DMS79 treated with DMSO at 0.1 percent for 48 hours (cell line): Measurements from ENCODE around the gene SLC4A7.
"Not testable (repeated sequence)": the region's sequence is repeated elsewhere in the genome, so short reads cannot be mapped to it uniquely, and the experiment has no call there.

Experiments used
- DNase-seq: peaks from one replicate; lab custom pipeline; 2025; lab: John Stamatoyannopoulos, UW

SLC4A7 gene

DNA sequence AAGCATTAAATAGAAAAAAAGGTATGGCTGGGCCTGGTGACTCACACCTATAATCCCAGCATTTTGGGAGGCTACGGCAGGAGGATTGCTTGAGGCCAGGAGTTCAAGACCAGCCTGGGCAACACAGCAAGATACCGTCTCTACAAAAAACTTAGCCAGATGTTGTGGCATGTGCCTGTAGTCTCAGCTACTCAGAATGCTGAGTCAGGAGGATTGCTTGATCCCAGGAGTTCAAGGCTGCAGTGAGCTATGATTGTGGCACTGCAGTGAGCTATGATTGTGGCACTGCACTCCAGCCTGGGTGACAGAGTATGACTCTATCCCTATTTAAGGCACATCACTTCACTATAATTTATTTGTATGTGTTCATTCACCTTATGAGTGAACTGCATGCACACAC is 54.3 kb downstream of the SLC4A7 start:
- no peak for DNase-seq

DNA sequence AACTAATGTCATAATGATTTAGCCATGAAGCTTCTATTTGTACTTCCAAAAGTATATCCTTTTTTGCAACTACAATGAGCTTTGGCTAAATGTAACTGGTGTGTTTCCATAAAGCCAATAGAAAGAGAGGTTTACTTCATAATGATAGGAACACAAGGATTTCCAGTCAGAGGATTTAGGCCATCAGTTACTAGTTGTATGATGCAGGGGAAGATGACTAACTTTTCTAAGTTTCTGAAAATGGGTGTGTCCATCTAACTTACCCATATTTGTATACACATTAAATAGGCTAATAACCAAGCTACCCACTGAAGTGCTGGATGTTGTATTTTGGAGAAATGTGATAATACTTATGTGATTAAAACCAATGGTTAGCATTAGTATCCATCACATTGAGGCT is 55.7 kb downstream of the SLC4A7 start:
- DNase-seq, result no peak

DNA sequence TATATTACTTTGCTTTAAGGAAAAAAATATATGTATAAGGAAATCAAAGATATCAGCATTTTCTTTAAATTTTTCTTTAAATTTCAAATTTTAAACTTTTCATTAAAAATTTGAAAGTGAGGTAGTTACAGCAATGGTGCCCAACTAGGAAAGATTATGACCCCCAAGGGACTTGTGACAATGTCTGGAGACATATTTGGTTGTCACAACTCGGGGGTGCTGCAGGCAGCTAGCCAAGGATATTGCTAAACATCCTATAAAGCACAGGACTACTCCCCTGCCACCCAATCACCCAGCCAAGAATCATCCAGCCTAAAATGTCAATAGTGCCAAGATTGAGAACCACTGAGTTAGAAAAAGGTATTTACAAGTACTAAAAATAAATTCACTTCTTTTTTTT is 57.3 kb downstream of the SLC4A7 start:
- DNase-seq, result no peak

DNA sequence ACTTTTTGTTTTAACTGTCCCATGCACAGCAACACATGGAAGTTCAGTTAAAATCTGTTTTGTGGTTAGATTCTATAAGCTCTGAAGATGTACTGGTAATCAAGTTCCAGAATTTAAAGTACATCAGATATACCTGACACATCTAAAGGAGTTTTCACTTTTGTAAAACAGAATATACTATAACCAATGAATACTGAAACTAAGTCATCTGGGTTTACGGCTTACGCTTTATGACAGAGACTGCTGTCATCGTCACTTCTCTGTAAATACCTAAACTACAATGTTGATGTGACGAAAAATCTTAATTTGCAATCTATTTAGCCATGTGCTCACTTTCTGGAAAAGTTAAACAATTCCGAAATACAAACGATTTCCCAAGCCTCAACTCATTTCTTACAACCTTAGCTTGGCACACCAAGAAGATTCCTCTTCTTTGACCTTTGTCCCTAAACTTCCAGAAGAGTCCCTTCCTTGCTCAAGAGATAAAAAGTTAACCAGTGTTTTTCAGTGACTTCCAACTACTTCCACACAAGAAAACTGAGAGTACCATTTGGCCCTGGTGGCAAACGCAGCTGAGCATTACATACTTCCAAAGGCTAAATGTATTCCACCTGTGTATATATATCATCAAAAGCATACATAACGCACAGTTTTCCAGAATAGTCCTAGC is 58.2 kb downstream of the SLC4A7 start:
- DNase-seq, result no peak

DNA sequence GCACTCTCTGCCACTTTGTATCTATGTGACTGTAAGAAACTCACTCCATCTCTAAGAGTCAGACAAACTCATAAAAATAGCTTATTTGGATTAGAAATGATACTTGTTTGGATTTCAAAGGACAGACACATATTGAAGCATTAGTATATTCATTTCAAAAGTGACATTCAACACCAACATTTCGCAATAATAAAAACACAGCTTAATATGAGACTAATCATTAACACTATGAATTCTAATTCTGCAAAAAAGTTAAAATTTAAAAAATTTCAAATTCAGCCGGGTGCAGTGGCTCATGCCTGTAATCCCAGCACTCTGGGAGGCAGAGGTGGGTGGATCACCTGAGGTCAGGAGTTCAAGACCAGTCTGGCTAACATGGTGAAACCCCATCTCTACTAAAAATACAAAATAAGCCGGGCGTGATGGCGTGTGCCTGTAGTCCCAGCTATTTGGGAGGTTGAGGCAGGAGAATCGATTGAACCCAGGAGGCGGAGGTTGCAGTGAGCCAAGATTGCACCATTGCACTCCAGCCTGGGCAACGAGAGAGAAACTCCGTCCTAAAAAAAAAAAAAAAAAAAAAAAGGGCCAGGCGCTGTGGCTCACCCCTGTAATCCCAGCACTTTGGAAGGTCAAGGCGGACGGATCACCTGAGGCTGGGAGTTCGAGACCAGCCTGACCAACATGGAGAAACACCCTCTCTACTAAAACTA is 59.2 kb downstream of the SLC4A7 start:
- not testable (repeated sequence) for DNase-seq

DNA sequence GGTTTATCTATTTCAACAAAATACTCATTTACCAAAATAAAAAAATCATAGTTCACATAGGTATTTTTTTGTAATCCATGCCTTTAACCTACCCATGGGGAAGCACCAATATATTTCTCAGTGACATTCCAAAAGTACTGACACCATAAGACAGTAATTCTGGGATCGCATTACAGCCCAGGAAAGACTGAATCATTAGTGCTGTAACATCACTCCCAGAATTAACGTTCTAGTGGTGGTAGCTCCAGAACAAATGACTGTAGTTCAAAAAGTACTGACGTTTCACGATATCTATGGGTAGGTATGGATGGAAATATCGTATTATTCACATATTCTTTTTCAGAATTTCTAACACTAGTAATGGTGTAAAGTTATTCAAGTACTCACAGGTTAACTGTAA is 60.7 kb downstream of the SLC4A7 start:
- no peak for DNase-seq

DNA sequence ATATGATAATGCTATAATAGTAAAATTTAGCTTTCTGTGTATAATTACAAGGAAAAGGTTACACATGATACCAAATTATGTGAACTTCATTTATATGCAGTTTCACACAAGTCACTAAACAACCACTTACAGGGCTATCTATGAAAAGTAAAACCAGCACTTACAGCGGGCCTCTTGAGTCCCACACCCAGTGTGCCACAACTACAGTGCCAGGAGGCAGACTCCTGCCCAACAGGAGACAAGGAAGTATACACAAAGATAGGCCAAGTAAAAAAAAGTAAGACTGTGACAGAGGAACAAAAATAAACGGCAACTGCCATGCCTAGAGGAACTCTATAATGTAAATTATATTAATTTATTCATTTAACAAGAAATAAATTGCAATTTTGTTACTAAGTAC is 61.6 kb downstream of the SLC4A7 start:
- no peak for DNase-seq

DNA sequence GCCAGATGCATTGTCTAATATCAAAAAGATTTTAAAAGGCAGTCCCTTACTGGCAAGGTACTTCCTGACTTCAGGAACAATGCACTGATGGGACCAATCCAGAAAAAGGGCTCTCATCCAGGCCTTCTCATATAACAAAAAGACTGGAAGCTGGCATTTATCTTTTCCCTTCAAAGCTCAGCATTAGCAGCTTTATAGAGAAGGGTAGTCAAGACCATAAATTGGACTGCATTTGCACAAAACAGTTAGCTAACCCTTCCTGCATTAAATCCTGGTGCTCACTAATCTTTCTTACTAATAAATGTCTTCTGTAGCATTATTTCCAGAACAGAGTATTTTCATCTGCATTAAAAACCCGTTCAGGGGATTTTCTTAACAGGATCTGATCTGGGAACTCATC is 69.0 kb downstream of the SLC4A7 start:
- no peak for DNase-seq

DNA sequence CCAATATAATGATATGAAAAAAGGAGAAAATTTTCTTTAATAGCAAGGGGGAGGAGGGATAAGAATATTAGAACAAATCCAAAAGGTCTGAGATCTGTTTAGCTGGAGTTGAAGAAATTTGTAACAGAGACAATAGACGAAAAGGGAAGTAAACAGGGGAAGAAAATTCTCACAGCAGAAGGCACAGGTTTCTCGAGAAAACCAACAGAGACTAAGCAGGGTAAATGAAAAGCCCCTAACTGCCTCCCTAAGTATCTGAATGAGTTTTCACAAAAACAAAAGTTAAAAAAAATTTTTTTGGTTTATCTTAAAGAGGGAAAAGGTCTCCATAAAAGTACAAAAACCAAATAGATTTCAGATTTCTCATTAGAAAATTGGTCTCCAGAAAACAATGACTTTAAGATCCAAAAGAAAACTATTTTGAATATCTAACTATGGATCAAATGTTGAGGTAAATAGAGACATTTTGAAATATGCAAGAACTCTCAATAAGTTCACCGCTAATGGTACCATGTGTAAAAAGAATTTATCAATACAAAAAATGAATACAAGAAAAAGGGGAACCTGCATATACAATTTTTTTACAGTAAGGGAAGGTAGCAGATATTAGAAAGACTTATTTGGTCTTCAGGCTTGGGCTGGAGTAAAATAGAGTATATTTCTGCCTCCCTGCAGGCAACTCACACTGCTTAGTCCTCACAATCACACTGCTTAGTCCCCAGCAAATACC is 91.1 kb downstream of the SLC4A7 start:
- no peak for DNase-seq

DNA sequence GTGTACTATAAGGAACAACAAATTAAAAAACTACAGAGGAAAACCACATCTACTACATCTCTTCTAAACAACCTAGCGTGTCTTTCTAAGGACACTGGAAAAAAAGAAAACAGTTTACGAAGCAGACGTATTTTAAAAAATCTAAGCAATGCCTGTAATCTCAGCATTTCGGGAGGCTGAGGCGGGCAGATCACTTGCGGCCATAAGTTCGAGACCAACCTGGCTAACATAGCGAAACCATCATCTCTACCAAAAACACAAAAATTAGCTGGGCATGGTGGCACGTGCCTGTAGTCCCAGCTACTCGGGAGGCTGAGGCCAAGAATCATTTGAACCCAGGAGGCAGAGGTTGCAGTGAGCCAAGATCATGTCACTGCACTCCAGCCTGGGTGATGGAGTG is 91.8 kb downstream of the SLC4A7 start:
- DNase-seq, result not testable (repeated sequence)

DNA sequence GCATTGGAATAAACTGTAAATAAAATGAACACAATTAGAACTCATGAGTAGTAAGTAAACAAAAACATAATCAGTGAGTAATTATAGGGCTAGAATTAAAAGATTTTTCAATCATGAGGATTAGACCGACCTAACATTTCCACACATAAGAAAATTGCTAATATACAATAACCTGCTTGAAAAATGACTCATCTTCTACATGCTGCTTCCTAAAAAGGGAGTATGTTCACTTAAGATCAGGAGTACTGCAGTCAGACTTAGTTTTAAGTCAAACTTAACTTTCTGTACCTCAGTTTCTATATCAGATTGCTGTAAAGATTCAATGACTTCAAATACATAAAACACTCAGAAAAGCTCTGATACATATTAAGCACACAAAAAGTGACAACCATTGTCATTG is 92.4 kb downstream of the SLC4A7 start:
- no peak for DNase-seq

DNA sequence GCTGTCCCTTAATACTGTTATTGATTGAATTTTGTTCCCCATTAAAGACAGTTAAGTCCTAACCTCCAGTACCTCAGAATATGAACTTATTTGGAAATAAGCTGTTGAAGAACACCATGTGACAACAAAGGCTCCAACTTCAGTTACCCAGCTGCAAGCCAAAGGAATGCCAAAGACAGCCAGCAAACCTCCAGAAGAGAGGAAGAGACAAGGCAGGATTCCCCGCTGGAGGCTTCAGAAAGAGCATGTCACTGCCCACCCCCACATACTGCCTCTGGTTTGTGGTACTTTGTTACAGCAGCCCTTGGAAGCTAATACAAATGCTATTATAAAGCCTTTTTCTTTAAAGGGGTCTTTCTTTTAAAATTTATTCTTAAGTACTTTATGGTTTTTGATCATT is 96.6 kb downstream of the SLC4A7 start:
- DNase-seq, result no peak

DNA sequence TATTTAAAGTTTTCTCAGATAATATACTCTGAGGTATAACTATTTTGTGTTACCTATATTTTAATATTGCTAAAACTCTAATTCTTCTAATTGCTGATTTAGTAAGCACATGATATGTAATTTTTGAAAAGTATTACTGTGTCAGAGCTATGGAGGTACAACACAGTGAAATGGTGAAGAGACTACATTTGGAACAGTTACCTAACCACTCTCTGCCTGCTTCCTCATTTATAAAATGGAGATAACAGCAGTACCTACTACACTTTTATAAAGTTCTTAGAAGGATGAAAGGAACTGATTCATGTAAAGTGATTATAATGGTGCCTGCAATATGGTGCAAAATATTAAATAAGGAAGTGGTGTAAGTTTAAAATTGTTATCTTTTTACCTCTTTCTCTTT is 98.7 kb downstream of the SLC4A7 start:
- DNase-seq, result no peak

DNA sequence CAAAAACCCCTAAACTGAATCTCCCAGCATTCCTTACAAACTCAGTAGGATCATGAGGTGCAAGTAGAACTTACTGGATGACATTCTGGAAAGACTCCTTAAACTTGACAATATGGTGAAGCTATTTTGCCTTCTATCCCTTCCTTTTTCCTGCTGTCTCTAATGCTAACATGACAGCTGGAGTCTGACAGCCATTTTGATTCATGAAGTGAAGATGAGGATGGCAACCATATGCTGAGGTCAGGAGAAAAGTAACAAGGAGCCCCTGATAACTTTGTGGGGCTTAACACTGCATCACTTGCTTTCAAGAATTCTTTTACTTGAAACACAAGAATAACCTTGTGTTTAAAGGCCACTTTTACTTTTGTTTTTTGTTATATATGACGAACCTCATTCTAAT is 100.0 kb downstream of the SLC4A7 start:
- no peak for DNase-seq

DNA sequence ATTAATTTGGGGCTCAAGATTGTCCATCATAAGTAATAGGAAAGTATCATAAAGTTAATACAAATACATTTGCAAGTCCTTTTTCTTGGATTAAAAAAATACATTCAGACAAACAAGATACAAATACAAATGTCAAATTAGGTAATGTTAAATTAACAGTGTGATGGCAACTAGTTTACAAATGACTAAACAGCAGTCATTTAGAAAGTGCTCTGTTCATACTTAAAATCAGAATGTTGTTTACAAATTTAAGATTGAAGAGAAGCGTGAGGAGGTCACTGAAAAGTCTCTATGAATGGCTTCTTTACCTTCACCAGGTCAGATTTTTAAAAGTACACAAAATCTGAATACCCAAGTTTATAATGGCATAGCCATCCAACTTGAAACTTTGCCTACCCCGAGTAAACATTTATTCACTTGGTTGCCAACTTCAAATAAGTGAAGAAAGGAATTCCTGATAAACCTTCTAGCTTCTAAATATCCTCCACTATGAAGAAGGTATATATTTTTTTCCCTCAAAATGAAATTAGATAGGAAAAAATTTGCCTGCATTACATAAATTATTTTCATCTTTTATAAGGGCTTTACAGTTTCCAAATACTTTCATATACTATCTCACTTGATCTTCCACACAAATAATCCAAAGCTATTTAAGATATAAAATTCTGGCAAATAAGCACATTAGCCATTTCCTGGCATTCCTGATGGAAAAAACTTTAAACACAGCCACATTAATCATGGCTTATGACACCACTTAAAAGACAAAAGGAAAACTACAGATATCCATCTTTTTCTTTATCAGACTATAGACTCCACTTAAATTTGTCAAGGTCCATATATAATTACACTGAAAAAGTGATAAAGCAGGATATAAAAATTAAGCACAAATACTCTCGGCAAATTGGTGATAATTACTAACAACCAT is 103.5 kb downstream of the SLC4A7 start:
- no peak for DNase-seq

DNA sequence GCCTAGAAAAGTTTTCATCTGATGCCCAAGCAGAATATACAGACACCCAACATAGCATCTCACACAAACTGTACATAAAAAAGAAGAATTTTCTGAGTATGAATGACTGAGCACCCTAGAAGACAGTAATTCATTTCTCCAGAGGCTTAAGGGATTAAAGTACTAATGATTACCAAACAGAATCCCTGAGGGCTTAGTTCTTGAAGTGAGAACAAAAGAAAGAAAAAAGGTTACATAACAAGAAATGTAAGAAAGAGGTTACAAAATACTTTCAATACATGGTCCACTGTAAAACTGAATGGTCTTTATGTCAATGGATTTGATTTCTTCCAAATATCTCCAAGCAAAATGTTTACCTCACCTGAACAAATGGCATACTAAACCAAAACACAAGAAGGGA is 105.9 kb downstream of the SLC4A7 start:
- DNase-seq, result no peak

DNA sequence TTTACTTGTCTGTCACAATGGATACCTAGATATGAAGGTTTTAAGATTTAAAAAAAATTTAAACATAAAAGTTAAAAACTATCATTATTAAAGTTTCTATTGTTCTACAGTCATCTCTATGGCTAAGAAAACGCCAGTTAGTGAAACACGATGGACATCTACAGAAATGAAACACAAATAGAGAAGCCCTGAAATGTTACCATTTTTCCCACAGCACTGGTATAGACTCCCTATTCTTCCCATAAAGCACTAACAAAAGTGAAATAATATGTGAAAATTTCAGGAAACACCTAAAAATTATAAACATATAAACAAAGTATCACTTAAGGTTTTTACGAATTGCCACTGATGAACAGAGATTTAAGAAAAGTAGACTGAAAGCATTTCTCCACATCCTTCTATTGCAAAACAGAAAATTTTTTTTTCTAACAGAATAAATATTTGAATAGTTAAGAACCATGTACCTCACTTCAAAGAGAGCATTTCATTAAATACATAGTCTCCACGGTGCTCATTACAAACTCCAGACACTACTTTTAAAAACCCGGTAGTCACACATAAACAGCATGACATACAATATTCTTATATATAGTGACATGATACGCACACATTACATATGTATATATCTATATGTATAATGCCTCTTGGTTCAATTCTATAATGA is 107.9 kb downstream of the SLC4A7 start:
- no peak for DNase-seq

DNA sequence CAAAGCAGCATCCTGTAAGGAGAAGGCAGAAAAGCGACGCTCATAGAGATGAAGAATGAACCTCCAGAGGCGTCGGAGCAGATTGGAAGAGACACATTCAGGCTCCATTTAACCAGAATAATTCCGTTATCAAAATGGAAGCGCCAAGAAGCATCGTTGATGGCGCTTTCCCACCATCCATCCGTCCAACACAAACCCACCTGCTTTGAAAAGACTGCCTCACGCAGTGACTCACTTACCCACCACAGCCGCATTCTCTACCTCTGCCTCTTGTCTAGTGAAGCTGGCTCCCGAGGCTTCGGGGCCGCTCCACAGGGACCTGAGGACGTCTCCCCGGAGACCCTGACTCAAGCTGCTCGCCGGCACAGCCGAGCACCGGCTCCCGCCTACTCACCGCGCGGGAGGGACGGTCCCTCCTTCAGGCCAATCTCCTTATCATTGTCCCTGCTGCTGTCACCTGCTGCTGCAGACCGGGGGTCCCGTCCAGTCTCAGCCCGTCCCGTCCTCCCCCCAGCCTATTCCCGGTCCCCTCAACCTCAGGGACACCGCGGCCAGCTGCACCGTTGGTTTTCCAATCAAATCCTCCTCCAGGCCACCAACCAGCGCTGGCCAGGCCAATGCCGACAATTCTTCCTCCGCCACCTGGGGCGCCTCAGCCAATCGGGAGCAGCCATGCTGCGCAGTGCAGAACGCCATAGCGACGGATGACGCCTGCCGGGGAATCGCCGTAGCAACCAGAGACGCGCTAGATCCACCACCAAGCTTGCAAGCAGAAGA is 115.2 kb downstream of the SLC4A7 start, which contains the start of gene NEK10:
TSS of gene NEK10 (minus strand) at position 553 of the 777 bp plus-strand sequence. CDS start 16,501 bp downstream, outside the sequence.
- peak; percentile 63 for DNase-seq

DNA sequence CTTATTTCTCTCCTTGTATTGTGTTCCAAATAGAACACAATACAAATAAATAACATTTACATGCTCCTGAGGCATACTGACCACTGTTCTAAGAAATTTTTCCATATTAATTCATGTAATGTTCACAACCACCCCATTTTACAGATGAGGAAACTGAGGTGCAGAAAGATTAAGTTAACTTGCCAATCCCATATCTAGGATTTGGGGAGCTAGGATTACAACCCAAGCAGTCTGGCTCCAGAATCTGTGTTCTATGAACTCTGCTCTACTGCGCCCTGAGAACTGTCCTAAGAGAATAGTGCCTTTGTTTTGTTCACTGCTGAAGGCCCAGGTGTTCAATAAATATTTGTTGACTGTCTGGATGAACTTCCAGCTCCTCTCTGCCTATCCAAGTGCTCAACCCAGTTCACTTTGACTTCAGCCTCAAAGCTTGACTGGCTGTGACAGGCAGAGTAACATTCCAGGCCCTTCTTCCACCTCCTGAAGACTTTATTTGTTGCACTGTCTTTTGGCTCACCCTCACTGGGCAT is 118.1 kb downstream of the SLC4A7 start:
- DNase-seq, result no peak
